Gastroesophageal sphincter (tissue), 4 donors: Measurements from ENCODE around the gene MIPEP. TPM values are rescaled to one million over a fixed set of nuclear protein-coding genes. Genes with fewer than 3 reads are reported as not detected.

ENCODE experiments used
- ATAC-seq: fragments of 150-250 bp; one replicate; pipeline ENCODE4 v1.9.1; 2016; ENCODE audit warnings: mild to moderate bottlenecking, moderate library complexity
- H3K27ac ChIP-seq, 4 donors: fragments of 200-600 bp; sonication (generic) in 3 of 4; 1 replicate in 3 of 4; 2 replicates in 1 of 4; pipeline ENCODE4 v1.5.1; 2016 to 2019
- H3K27me3 ChIP-seq: fragments of 200-600 bp; sonication (generic); one replicate; pipeline ENCODE4 v1.5.1; 2019
- H3K36me3 ChIP-seq, 2 donors: fragments of 200-600 bp; sonication (generic); one replicate each; pipeline ENCODE4 v1.5.1; 2019; ENCODE audit warnings: control low read depth in 1 of 2
- H3K4me1 ChIP-seq, 3 donors: fragments of 200-600 bp; sonication (generic); 1 replicate in 2 of 3; 2 replicates in 1 of 3; pipeline ENCODE4 v1.5.1; 2016 to 2019; ENCODE audit warnings: control low read depth in 2 of 3
- H3K4me3 ChIP-seq, 2 donors: fragments of 200-600 bp; sonication (generic); one replicate each; pipeline ENCODE4 v1.5.1; 2019; ENCODE audit warnings: mild to moderate bottlenecking in 1 of 2, moderate library complexity in 1 of 2
- H3K9me3 ChIP-seq, 3 donors: fragments of 200-600 bp; sonication (generic); one replicate each; pipeline ENCODE4 v1.5.1; 2017 to 2019; ENCODE audit warnings: control low read depth in 2 of 3
- CTCF ChIP-seq, 4 experiments: fragments of 200-600 bp in 2 of 4; fragments of 450-650 bp in 2 of 4; sonication (generic) in 1 of 4; IDR thresholded peaks; one replicate each; pipeline ENCODE4 v1.5.1; 2017 to 2019; ENCODE audit warnings: antibody characterized with exemption in 4 of 4, mild to moderate bottlenecking in 2 of 4, moderate library complexity in 2 of 4
- EP300 ChIP-seq: sonication (generic); formaldehyde crosslinking; IDR thresholded peaks from one replicate; pipeline ENCODE4 v1.6.1; 2017; ENCODE audit warnings: antibody characterized with exemption, mild to moderate bottlenecking
- POLR2A ChIP-seq, 2 donors: fragments of 450-650 bp; IDR thresholded peaks; one replicate each; pipeline ENCODE4 v1.6.1; 2017; ENCODE audit warnings: antibody characterized with exemption in 2 of 2, mild to moderate bottlenecking in 2 of 2, moderate library complexity in 1 of 2
- POLR2AphosphoS5 ChIP-seq: sonication (generic); formaldehyde crosslinking; IDR thresholded peaks from one replicate; pipeline ENCODE4 v1.6.1; 2017; ENCODE audit warnings: antibody characterized with exemption
- WGBS, 2 donors: methylation state at CpG; one replicate each; pipeline ENCODE4 v1.1.5; 2018; ENCODE audit warnings: low coverage in 1 of 2; 5-methylcytosine and 5-hydroxymethylcytosine counted together
- total RNA-seq, 4 donors: library from RNA; depleted of rRNA; stranded (reverse); fragments of >200 nt; gene quantifications; one replicate each; pipeline ENCODE4 v1.1.0, GENCODE V29; 2016

The MIPEP gene
- total RNA-seq, 4 donors from 2014 or later: 12.4 to 27.4 (median 20.3) TPM

GRCh38 chr13:23824371-23824770 is 64.8 kb downstream of the MIPEP start:
- Histone ChIP-seq H3K27ac (no peak overlapping the region), H3K36me3 (peaks cover 0 to 6% of the 10 kb centered on the region in 2 donors), H3K4me1 (no peaks in the 10 kb centered on the region), H3K27me3 (no peaks in the 10 kb centered on the region), H3K4me3 (no peak overlapping the region), H3K9me3 (no peaks in the 10 kb centered on the region)
- no peak for ATAC-seq
- TF ChIP-seq POLR2A (IDR thresholded peaks at IDR 0.05): no peak
- no peak for TF ChIP-seq CTCF (IDR thresholded peaks at IDR 0.05)
- TF ChIP-seq POLR2AphosphoS5: no peak
- TF ChIP-seq EP300: no peak
- WGBS, 2 donors: 83 to 92% methylated on average over 2 to 3 of the region's 3 CpGs

- Histone ChIP-seq H3K9me3 (no peaks in the 10 kb centered on the region), H3K4me1 (no peaks in the 10 kb centered on the region), H3K27ac (no peak overlapping the region), H3K27me3 (no peaks in the 10 kb centered on the region), H3K4me3 (no peak overlapping the region), H3K36me3 (peaks cover 0 to 6% of the 10 kb centered on the region in 2 donors)
- no peak for TF ChIP-seq CTCF (IDR thresholded peaks at IDR 0.05)
- TF ChIP-seq POLR2AphosphoS5: no peak
- no peak for TF ChIP-seq EP300
- no peak for TF ChIP-seq POLR2A (IDR thresholded peaks at IDR 0.05)
- WGBS, 2 donors: 86 to 94% methylated on average over 2 to 3 of the region's 3 CpGs
- ATAC-seq: no peak
Observed at GRCh38 chr13:23822252-23822824, 66.9 kb downstream of the MIPEP start.

GRCh38 chr13:23820530-23820929 is 68.7 kb downstream of the MIPEP start:
- WGBS, 2 donors: 80 to 83% methylated on average over 3 of the region's 3 CpGs
- no peak for TF ChIP-seq POLR2A (IDR thresholded peaks at IDR 0.05)
- TF ChIP-seq POLR2AphosphoS5: no peak
- Histone ChIP-seq H3K4me1 (no peaks in the 10 kb centered on the region), H3K27ac (no peak overlapping the region), H3K4me3 (no peak overlapping the region), H3K27me3 (no peaks in the 10 kb centered on the region), H3K9me3 (no peaks in the 10 kb centered on the region), H3K36me3 (peaks cover 0 to 11% of the 10 kb centered on the region in 2 donors)
- ATAC-seq: no peak

GRCh38 chr13:23817830-23818229 is 71.4 kb downstream of the MIPEP start:
- no peaks in the 10 kb centered on the region for H3K27me3 ChIP-seq
- WGBS, 2 donors: 80 to 85% methylated on average over 2 to 4 of the region's 4 CpGs
- TF ChIP-seq POLR2AphosphoS5 (no peak), POLR2A (IDR thresholded peaks at IDR 0.05) (no peak), CTCF (IDR thresholded peaks at IDR 0.05) (no peak), EP300 (no peak)
- ATAC-seq: no peak
- peaks cover 0 to 11% of the 10 kb centered on the region in 2 donors for H3K36me3 ChIP-seq
- no peaks in the 10 kb centered on the region for H3K9me3 ChIP-seq
- H3K4me1 ChIP-seq: no peaks in the 10 kb centered on the region
- H3K27ac ChIP-seq: no peak overlapping the region
- no peak overlapping the region for H3K4me3 ChIP-seq

- Histone ChIP-seq H3K4me3 (no peak overlapping the region), H3K36me3 (peaks cover 0 to 11% of the 10 kb centered on the region in 2 donors), H3K9me3 (no peaks in the 10 kb centered on the region), H3K4me1 (peaks cover 0 to 3% (median 0%) of the 10 kb centered on the region in 3 donors), H3K27ac (no peak overlapping the region), H3K27me3 (no peaks in the 10 kb centered on the region)
- no peak for ATAC-seq
- TF ChIP-seq POLR2AphosphoS5 (no peak), EP300 (no peak), CTCF (IDR thresholded peaks at IDR 0.05) (no peak), POLR2A (IDR thresholded peaks at IDR 0.05) (no peak)
- WGBS, 2 donors: 79 to 86% methylated on average over 2 of the region's 2 CpGs
Observed at GRCh38 chr13:23817136-23817535, 72.1 kb downstream of the MIPEP start.
